Panc1 (cell line): ENCODE data around the gene NQO1. TPM values are rescaled to one million over a fixed set of nuclear protein-coding genes. Genes with fewer than 3 reads are reported as not detected.

Experiments
- ATAC-seq: fragments of 200-7000 bp; cut with Tn5 transposase; 2 replicates; pipeline ENCODE4 v1.9.1; 2020; ENCODE audit warnings: mild to moderate bottlenecking, moderate library complexity
- BruUV-seq: library from RNA; stranded (reverse); fragments of 400-500 nt; replicated peaks from 2 replicates; lab custom pipeline; 2021; lab: Mats Ljungman, UMichigan
- CTCF ChIA-PET: fragments of 300-600 bp; sonication (Branson Sonifier 250); formaldehyde crosslinking; loops from one replicate; lab custom pipeline; 2022; ENCODE audit warnings: antibody characterized with exemption; lab: Charles Lee
- POLR2A ChIA-PET: fragments of 300-600 bp; sonication (Branson Sonifier 250); formaldehyde crosslinking; loops from one replicate; lab custom pipeline; 2022; ENCODE audit warnings: antibody characterized with exemption; lab: Charles Lee
- DNase-seq: peaks from one replicate; pipeline ENCODE4 v3.0.0-alpha.2; 2010; ENCODE audit warnings: low read depth, low spot score
- H3K27ac ChIP-seq: 2 replicates; pipeline ENCODE4 v1.5.1; 2011; ENCODE audit warnings: mild to moderate bottlenecking, low read length, inconsistent platforms
- H3K27me3 ChIP-seq: fragments of 200-500 bp; sonication (Bioruptor generic); 2 replicates; pipeline ENCODE4 v1.6.0; 2014; ENCODE audit warnings: low read length, inconsistent platforms; ENCODE audit not compliant: control insufficient read depth, insufficient read depth
- H3K36me3 ChIP-seq: fragments of 200-500 bp; sonication (Bioruptor generic); 2 replicates; pipeline ENCODE4 v1.5.1; 2014; ENCODE audit warnings: inconsistent platforms, mild to moderate bottlenecking, low read length, moderate library complexity; ENCODE audit not compliant: control insufficient read depth, insufficient read depth
- H3K4me1 ChIP-seq: 2 replicates; pipeline ENCODE4 v1.5.1; 2011; ENCODE audit warnings: inconsistent platforms, mild to moderate bottlenecking, low read length, moderate library complexity; ENCODE audit not compliant: control insufficient read depth, insufficient read depth
- H3K4me3 ChIP-seq, 2 experiments: 2 replicates each; pipeline ENCODE4 v1.5.1; 2011 to 2012; ENCODE audit warnings: low read depth in 2 of 2, low read length in 2 of 2, mild to moderate bottlenecking in 2 of 2, inconsistent platforms in 1 of 2, moderate library complexity in 1 of 2
- H3K9me3 ChIP-seq: fragments of 200-500 bp; sonication (Bioruptor generic); 2 replicates; pipeline ENCODE4 v1.5.1; 2014; ENCODE audit warnings: low read depth, mild to moderate bottlenecking, inconsistent platforms, low read length, moderate library complexity; ENCODE audit not compliant: control insufficient read depth, insufficient read depth
- CTCF ChIP-seq: fragments of 450-650 bp; IDR thresholded peaks from 2 replicates; pipeline ENCODE4 v1.5.1; 2017; ENCODE audit warnings: mild to moderate bottlenecking
- POLR2AphosphoS5 ChIP-seq: IDR thresholded peaks from 2 replicates; pipeline ENCODE4 v1.6.1; 2012; ENCODE audit warnings: mild to moderate bottlenecking, low read depth, low read length, moderate library complexity
- REST ChIP-seq, 2 experiments: IDR thresholded peaks; 2 replicates each; pipeline ENCODE4 v1.6.1; 2011 to 2012; ENCODE audit warnings: low read depth in 2 of 2, control low read depth in 1 of 2, low read length in 1 of 2, mild to moderate bottlenecking in 1 of 2, moderate library complexity in 1 of 2; ENCODE audit not compliant: insufficient read depth in 1 of 2
- SIN3A ChIP-seq: IDR thresholded peaks from 2 replicates; pipeline ENCODE4 v1.6.1; 2012; ENCODE audit warnings: low read depth, mild to moderate bottlenecking, low read length, moderate library complexity, borderline replicate concordance; ENCODE audit not compliant: insufficient read depth
- TCF7L2 ChIP-seq: IDR thresholded peaks from 2 replicates; pipeline ENCODE4 v1.6.1; 2011; ENCODE audit warnings: mild to moderate bottlenecking, low read depth, low read length, inconsistent platforms
- in situ Hi-C: cut with HindIII; loops from 2 replicates; pipeline ENCODE4 v1.10.0; 2016; ENCODE audit warnings: low sequenced_read_pairs, low pct_unique_long_range_greater_than_20kb
- intact Hi-C: fragments of 100-400 bp; cut with micrococcal nuclease; formaldehyde crosslinking; loops from one replicate; pipeline ENCODE4 v1.10.0; 2022; ENCODE audit not compliant: unreplicated experiment
- total RNA-seq: library from RNA; stranded (reverse); gene quantifications from one replicate; pipeline ENCODE4 v1.2.1, GENCODE V29; 2021; ENCODE audit not compliant: unreplicated experiment

NQO1 gene
- total RNA-seq, 1 experiment from 2014 or later = 147 TPM

GRCh38 chr16:69707920-69708683 lies 18.3 kb downstream of the NQO1 start:
- no peaks in the 10 kb centered on the region for H3K27me3 ChIP-seq
- POLR2A ChIA-PET = no interaction called here
- CTCF ChIA-PET = no interaction called here
- TF ChIP-seq POLR2AphosphoS5 = 0 out of 2 replicates have a peak, but pooled peaks have one; percentile 26
- no peak for TF ChIP-seq SIN3A
- H3K9me3 ChIP-seq = no peaks in the 10 kb centered on the region
- intact Hi-C loops = no loop called here
- DNase-seq = no peak
- in situ Hi-C loops = no loop called here
- peaks cover 20% of the 10 kb centered on the region for H3K36me3 ChIP-seq
- H3K27ac ChIP-seq = no peak overlapping the region
- H3K4me1 ChIP-seq = no peaks in the 10 kb centered on the region; the same call in 1 of the 2 replicates
- H3K4me3 ChIP-seq = no peak overlapping the region
- ATAC-seq = no peak
- BruUV-seq = no TSS peak

GRCh38 chr16:69706975-69707340 lies 19.4 kb downstream of the NQO1 start:
- ATAC-seq (no peak), DNase-seq (no peak)
- intact Hi-C loops = no loop called here
- H3K4me3 ChIP-seq = no peak overlapping the region
- in situ Hi-C loops = no loop called here
- H3K27ac ChIP-seq = no peak overlapping the region
- no peak for TF ChIP-seq POLR2AphosphoS5
- no peak for TF ChIP-seq REST (IDR thresholded peaks at IDR 0.05; ENCODE audit: insufficient read depth in 1 of 2, low read depth in 2 of 2, low read length in 1 of 2)
- TF ChIP-seq SIN3A = no peak
- H3K36me3 ChIP-seq = peaks cover 22% of the 10 kb centered on the region
- H3K4me1 ChIP-seq = no peaks in the 10 kb centered on the region; the same call in 1 of the 2 replicates
- POLR2A ChIA-PET = interaction anchor here (0.7 kb wide), 1 partner anchor 289 kb away, joined by 12 read pairs; no protein-coding TSS in a partner anchor
- BruUV-seq = no TSS peak
- no peaks in the 10 kb centered on the region for H3K9me3 ChIP-seq
- CTCF ChIA-PET = no interaction called here
- no peaks in the 10 kb centered on the region for H3K27me3 ChIP-seq

DNA sequence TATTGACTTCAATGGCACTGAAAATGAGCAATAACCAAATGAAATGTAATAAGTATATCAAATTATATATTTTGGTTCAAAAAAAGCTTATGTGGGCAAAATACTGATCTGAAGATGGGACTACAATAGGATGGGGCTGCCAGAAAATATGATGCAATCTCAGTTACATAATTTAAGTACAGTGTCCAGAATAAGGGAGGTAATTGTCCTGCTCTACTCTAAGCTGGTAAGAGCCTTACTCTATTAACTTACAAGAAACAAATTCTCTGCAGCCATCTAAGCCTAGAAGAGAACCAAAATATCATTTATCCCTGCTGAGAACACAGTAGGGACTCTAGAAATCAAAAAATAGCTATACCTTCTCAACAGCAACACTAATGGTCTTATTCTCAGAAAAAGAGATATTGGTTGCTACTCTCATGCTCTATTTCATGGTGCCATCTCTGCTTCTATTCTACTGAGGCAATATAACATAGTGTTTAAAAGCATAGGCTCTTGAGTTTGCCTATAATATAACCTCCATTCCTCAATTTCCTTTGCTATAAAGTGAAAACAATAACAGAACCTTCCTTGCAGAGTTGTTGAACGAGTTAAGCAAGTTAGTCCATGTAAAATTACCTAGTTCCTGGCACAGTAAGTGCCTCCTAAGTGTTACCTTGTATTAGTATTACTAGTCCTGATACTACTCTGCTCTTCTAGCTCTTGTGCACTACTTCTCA lies 19.9 kb downstream of the NQO1 start:
- Histone ChIP-seq H3K4me1 (no peaks in the 10 kb centered on the region; the same call in 1 of the 2 replicates), H3K9me3 (no peaks in the 10 kb centered on the region), H3K27ac (peak overlapping the region; percentile 23; the same call in 1 of the 2 replicates), H3K27me3 (no peaks in the 10 kb centered on the region), H3K4me3 (no peak overlapping the region), H3K36me3 (peaks cover 20% of the 10 kb centered on the region)
- DNase-seq (no peak), ATAC-seq (no peak)
- ChIA-PET POLR2A (interaction anchor here (0.7 kb wide), 1 partner anchor 288 kb away, joined by 12 read pairs; no protein-coding TSS in a partner anchor), CTCF (no interaction called here)
- TF ChIP-seq SIN3A = no peak
- TF ChIP-seq TCF7L2 = no peak
- no peak for TF ChIP-seq CTCF
- TF ChIP-seq POLR2AphosphoS5 = no peak
- no peak for TF ChIP-seq REST (IDR thresholded peaks at IDR 0.05; ENCODE audit: insufficient read depth in 1 of 2, low read depth in 2 of 2, low read length in 1 of 2)
- intact Hi-C loops (no loop called here), in situ Hi-C loops (no loop called here)
- BruUV-seq = no TSS peak
